Measurements from ENCODE around the gene GGTA1.
"Not testable (repeated sequence)": the region's sequence is repeated elsewhere in the genome, so short reads cannot be mapped to it uniquely, and the experiment has no call there.

Gene GGTA1

GRCh38 chr9:121472446-121472845 lies 27.2 kb downstream of the GGTA1 start:
- no peak for DNase-seq (ENCODE audit: low read depth)
- no peak overlapping the region for H3K4me3 ChIP-seq (ENCODE audit: low read depth, low read length)

DNA sequence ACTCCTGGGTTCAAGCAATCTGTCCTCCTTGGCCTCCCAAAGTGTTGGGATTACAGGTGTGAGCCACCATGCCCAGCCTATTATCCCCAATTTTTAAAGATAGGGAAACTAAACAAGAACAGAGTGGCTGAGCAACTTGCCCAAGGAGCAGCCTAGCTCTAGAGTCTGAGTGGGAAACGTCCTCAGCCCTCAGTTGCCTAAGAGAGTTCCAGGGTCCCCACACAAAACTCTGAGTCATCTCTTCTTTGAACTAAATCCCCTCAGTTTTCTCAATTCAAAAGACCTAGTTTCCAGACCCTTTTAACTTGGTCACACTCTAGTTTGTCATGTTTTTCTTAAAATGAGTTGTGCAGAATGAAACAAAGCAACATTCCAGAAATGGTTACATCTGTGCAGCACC lies 33.5 kb downstream of the GGTA1 start:
- H3K4me3 ChIP-seq (ENCODE audit: low read depth, low read length) = no peak overlapping the region
- no peak for DNase-seq (ENCODE audit: low read depth)

- no peak for DNase-seq (ENCODE audit: low read depth)
- no peak overlapping the region for H3K4me3 ChIP-seq (ENCODE audit: low read depth, low read length)
Measured at GRCh38 chr9:121464968-121465367, 34.7 kb downstream of the GGTA1 start.

- no peak for DNase-seq (ENCODE audit: low read depth)
Measured at GRCh38 chr9:121463026-121463807, 36.4 kb downstream of the GGTA1 start.

GRCh38 chr9:121459513-121459912 lies 40.1 kb downstream of the GGTA1 start:
- H3K4me3 ChIP-seq (ENCODE audit: low read depth, low read length) = no peak overlapping the region
- DNase-seq (ENCODE audit: low read depth) = no peak

More at GRCh38 chr9:121463026-121463807, 36.4 kb downstream of the GGTA1 start:
- H3K4me3 ChIP-seq (ENCODE audit: low read depth, low read length) = no peak overlapping the region

GRCh38 chr9:121458449-121458848 lies 41.2 kb downstream of the GGTA1 start:
- not testable (repeated sequence) for DNase-seq (ENCODE audit: low read depth); H3K4me3 ChIP-seq (ENCODE audit: low read depth, low read length)

DNA sequence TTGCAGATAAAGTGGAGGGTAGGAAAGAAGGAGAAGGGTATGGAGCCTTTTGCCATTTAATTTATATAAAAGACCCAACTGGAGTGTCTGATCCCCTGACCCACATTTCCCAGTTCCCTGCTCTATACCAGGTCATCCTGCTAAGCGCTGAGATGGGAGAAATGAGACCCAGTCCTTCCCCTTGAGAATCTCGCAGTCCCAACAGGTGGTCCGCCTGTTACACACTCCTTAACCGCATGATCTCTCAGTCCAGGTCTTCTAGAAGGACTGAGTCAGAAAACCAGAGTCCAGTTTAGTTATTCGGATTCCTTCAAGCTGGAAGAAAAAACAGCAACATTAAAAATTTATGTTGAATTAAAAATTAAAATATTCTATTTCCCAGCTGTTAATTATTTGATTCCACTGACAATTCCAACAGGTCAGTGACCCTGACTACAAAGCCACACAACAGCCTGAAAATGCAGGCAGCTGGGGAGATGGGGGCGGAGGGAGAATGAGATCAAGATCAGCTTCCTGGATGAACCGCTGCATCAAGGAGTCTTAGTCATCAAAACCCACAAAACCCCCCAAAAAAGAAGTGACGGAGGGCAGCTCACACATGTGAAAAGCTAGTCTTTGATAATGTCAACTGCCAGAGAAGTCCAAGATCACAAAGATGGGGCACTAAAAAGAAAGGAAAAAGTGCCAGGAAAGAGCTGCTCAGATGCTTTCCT lies 44.0 kb downstream of the GGTA1 start:
- no peak for DNase-seq (ENCODE audit: low read depth)
- no peak overlapping the region for H3K4me3 ChIP-seq (ENCODE audit: low read depth, low read length)

DNA sequence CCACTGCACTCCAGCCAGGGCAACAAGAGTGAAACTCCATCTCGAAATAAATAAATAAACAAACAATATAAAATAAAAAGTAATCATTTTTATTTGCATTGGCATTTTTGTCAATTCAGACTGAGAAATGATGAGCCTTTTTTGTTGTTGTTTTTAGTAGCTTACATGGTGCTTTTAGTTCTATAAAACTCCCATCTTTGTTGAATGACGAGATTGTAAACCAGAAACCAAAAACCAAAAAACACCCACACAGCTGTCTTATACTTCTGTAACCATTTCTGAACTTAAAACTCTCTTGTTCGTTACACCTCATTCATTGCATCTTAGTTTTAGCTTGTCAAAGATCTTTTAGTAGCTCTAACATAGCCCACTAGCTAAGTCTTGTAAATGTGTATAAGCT lies 44.7 kb downstream of the GGTA1 start:
- DNase-seq (ENCODE audit: low read depth) = no peak

DNA sequence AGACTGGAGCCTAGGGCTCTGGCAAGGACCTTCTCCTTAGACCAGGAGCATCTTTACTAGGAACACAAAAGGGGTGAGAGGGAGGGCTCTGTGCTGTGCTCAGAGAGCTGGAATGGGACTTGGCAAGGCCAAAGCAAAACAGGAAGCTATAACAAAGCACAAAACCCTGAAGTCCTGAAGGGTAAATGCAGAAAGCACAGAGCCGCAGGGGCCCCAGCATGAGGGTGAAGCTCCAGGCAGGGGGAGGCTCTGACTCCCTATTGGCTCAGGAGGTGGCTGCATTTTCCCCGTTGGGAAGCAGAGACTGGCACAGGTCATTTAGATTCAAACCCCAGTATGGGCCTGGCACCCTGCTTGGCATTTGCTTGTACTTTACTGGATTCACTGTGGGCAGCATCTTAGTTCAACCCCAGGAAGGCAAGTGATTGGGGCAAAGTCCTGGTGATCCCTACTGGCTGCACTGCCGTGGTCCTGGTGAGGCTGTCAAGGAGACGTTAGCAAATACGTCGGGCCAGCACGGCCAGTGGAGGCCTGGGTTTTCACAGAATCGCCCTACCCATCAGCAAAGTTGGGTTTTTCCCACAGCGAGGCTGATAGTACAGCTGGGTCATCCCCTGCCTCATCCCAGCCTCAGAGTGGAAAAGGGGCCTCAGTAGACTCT lies 46.3 kb downstream of the GGTA1 start:
- H3K4me3 ChIP-seq (ENCODE audit: low read depth, low read length) = no peak overlapping the region
- no peak for DNase-seq (ENCODE audit: low read depth)

More for the DNA sequence above, 44.7 kb downstream of the GGTA1 start:
- no peak overlapping the region for H3K4me3 ChIP-seq (ENCODE audit: low read depth, low read length)

DNA sequence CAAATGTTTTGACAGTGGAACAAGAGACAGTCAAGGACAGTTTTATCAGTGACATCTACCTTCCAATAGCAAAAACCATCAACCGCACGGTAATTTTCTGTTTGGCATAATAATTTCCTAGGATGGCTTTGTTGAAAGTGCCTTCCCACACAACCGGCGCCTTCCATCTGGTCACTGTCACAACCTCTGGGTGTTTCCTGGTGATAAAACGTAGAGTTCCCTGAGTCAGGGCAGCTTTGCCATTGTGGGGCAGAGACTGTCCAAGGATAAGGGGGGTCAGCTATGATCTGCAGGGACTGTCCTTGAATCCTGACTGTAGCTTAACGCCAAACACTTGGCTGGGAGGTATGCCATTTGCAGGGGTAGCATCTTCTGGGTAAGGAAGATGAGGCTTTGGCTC lies 47.6 kb downstream of the GGTA1 start:
- H3K4me3 ChIP-seq (ENCODE audit: low read depth, low read length) = no peak overlapping the region
- no peak for DNase-seq (ENCODE audit: low read depth)

GRCh38 chr9:121451586-121451985 lies 48.1 kb downstream of the GGTA1 start:
- DNase-seq (ENCODE audit: low read depth) = no peak
- no peak overlapping the region for H3K4me3 ChIP-seq (ENCODE audit: low read depth, low read length)

GRCh38 chr9:121450241-121450640 lies 49.4 kb downstream of the GGTA1 start:
- DNase-seq (ENCODE audit: low read depth) = peak; percentile 28
- no peak overlapping the region for H3K4me3 ChIP-seq (ENCODE audit: low read depth, low read length)

DNA sequence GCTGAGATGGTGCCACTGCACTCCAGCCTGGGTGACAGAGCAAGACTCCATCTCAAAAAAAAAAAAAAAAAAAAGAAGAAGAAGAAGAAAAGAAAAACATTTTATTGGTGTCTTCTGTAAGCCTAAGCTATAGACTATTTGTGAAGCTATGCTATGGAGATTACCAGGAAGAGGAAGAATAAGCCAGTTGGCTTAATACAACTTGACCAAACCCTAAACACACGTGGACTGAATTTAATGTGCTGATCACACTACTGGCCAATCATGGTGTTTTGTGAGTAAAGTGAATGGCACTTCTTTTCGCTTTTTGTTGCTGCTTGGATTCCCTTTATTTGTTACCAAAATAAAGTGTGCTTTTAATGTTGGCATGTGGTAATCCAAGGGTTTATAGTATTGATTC lies 49.9 kb downstream of the GGTA1 start:
- DNase-seq (ENCODE audit: low read depth) = no peak
- no peak overlapping the region for H3K4me3 ChIP-seq (ENCODE audit: low read depth, low read length)

- H3K4me3 ChIP-seq (ENCODE audit: low read depth, low read length) = no peak overlapping the region
- peak; percentile 45 for DNase-seq (ENCODE audit: low read depth)
Measured at GRCh38 chr9:121447321-121447834, 52.3 kb downstream of the GGTA1 start.

DNA sequence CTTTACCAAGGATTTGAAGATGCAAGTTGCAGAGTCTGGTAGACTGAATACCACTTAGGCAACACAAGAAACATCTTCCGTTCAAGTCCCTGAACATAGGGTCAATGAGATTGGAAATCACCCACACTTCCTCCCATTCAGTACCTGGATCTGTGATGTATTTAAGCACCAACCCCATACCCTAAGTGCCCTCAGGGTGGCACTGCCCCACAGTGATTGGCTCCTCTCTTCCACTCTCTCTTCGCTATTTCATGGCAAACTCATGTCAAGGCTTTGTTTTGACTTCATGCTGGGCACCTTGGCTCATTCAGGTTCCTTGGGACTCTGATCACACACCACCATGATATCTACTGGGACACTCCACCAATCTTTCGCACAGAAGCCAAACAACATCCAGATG lies 53.7 kb downstream of the GGTA1 start:
- DNase-seq (ENCODE audit: low read depth) = no peak
- H3K4me3 ChIP-seq (ENCODE audit: low read depth, low read length) = no peak overlapping the region

GRCh38 chr9:121443981-121444380 lies 55.7 kb downstream of the GGTA1 start:
- no peak for DNase-seq (ENCODE audit: low read depth)
- H3K4me3 ChIP-seq (ENCODE audit: low read depth, low read length) = no peak overlapping the region

- no peak overlapping the region for H3K4me3 ChIP-seq (ENCODE audit: low read depth, low read length)
- DNase-seq (ENCODE audit: low read depth) = no peak
Measured at GRCh38 chr9:121441165-121441564, 58.5 kb downstream of the GGTA1 start.

DNA sequence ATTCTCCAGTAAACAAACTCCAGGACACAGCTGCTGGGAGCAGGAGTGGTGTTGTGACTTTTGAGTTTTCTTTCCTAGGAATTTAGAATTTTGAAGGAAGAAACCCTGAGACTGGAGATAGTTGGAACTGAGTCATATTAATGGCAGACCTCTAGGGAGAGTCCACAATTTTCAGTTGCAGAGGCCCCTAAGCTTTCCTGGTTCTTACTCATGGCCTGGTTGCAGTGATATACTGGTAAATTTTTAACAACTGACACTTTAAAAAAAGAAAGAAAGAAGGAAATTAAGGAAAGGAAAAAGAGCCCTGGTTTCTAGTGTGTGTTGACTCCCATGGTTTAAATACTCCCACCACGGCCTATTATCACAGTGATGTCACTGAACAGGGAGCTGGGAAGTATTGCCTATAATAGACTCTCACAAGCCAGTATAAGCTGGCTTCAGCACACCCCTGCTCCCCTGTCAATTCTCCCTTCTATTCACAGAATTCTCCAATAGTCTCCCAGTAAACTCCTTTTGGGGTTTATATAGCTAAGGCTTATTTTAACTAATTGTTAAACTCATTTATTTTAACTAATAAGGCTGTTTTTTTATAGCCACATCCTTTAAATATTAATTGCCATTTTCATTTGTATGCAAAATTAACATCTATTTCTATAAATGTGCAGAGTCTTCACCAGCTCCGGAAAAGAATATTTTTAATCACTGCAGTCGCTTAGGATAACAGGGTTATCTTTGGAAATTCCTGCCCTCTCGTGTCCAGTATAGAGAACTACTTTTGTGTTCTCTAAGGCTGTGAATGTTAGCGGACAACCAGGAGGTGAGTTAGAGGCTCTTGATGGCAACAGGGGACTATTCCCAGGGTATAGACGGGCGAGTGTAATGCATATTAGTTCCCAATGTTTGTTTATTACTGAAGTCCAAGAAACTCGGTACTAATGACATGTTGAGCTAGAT lies 59.7 kb downstream of the GGTA1 start:
- no peak overlapping the region for H3K4me3 ChIP-seq (ENCODE audit: low read depth, low read length)
- DNase-seq (ENCODE audit: low read depth) = no peak

DNA sequence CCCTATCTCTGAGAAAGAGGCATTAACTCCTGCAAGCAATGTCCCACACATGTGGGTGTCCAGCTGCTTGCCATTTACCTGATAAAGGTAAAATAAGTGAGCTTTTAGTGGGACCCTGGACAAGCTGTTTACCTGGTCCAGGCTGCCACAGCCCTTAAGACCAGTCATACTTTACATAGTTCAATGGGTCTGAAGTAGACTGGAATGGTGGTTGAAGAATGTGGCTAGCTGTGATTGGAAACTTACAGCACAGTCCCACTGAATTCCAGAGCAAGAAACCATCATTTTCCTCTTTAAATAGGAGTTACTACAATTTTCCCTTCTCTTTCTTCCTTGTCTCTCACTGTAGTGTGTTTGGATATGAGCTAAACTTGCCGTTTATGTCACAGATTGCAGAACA lies 60.6 kb downstream of the GGTA1 start:
- DNase-seq (ENCODE audit: low read depth) = no peak
- no peak overlapping the region for H3K4me3 ChIP-seq (ENCODE audit: low read depth, low read length)
